Fibroblast of skin of back (primary cell): ENCODE measurements around the gene RIN2. TPM values are rescaled to one million over a fixed set of nuclear protein-coding genes. Genes with fewer than 3 reads are reported as not detected.

Experiments
- DNase-seq: peaks from one replicate; pipeline ENCODE4 v3.0.0-alpha.2; 2013
- polyA plus RNA-seq, 2 experiments: library from polyadenylated mRNA; unstranded; fragments of 120-200 nt; gene quantifications; one replicate each; pipeline ENCODE4 v1.2.1, GENCODE V29; 2013; ENCODE audit not compliant: insufficient read length in 2 of 2

The RIN2 gene
- polyA plus RNA-seq (2013, experiment 1 of 2; ENCODE audit: insufficient read length), result 14.6 TPM
- polyA plus RNA-seq (2013, experiment 2 of 2; ENCODE audit: insufficient read length), result 15.6 TPM

- no peak for DNase-seq
These were observed at the start of gene RIN2 for GRCh38 chr20:19758133-19758500. RIN2 (plus strand) TSS chr20:19758258; CDS start chr20:19889602, 131,344 bp downstream.

- no peak for DNase-seq
These were observed 48.3 kb upstream of the RIN2 start for GRCh38 chr20:19709635-19710335.

- DNase-seq, result peak; percentile 21
These were observed 47.5 kb upstream of the RIN2 start for GRCh38 chr20:19710336-19711120.

GRCh38 chr20:19711126-19711525 lies 46.9 kb upstream of the RIN2 start:
- DNase-seq, result no peak

- DNase-seq, result no peak
These were observed 45.3 kb upstream of the RIN2 start for GRCh38 chr20:19712721-19713260.

- DNase-seq, result no peak
These were observed 44.1 kb upstream of the RIN2 start for GRCh38 chr20:19713822-19714578.

- no peak for DNase-seq
These were observed 43.5 kb upstream of the RIN2 start for GRCh38 chr20:19714579-19714840.

GRCh38 chr20:19715986-19716385 lies 42.1 kb upstream of the RIN2 start:
- DNase-seq, result no peak

- DNase-seq, result no peak
These were observed 39.2 kb upstream of the RIN2 start for GRCh38 chr20:19718880-19719279.

- DNase-seq, result no peak
These were observed 37.1 kb upstream of the RIN2 start for GRCh38 chr20:19720991-19721390.

- DNase-seq, result no peak
These were observed 35.0 kb upstream of the RIN2 start for GRCh38 chr20:19723051-19723450.

- DNase-seq, result no peak
These were observed 34.1 kb upstream of the RIN2 start for GRCh38 chr20:19723813-19724430.

GRCh38 chr20:19725373-19725772 lies 32.7 kb upstream of the RIN2 start:
- DNase-seq, result no peak

GRCh38 chr20:19725814-19726525 lies 32.1 kb upstream of the RIN2 start:
- peak; percentile 55 for DNase-seq

GRCh38 chr20:19727251-19727847 lies 30.7 kb upstream of the RIN2 start:
- DNase-seq, result no peak

GRCh38 chr20:19729672-19730071 lies 28.4 kb upstream of the RIN2 start:
- DNase-seq, result no peak

GRCh38 chr20:19730706-19731105 lies 27.4 kb upstream of the RIN2 start:
- DNase-seq, result no peak

GRCh38 chr20:19734811-19735210 lies 23.2 kb upstream of the RIN2 start:
- DNase-seq, result no peak

- peak; percentile 92 for DNase-seq
These were observed 22.6 kb upstream of the RIN2 start for GRCh38 chr20:19735446-19735845.

- DNase-seq, result peak; percentile 54
These were observed 21.0 kb upstream of the RIN2 start for GRCh38 chr20:19737025-19737424.

GRCh38 chr20:19738951-19739350 lies 19.1 kb upstream of the RIN2 start:
- DNase-seq, result no peak

- DNase-seq, result no peak
These were observed 18.7 kb upstream of the RIN2 start for GRCh38 chr20:19739351-19739750.
